RPMI7951 (cell line): Measurements from ENCODE around the gene REV3L. TPM values are rescaled to one million over a fixed set of nuclear protein-coding genes. Genes with fewer than 3 reads are reported as not detected.

ENCODE experiments used
- DNase-seq: peaks from one replicate; pipeline ENCODE4 v3.0.0-alpha.2; 2012; ENCODE audit warnings: low read depth
- total RNA-seq: library from RNA; depleted of rRNA; stranded (reverse); fragments of >200 nt; shearing (Covaris generic); gene quantifications from 2 replicates; pipeline ENCODE4 v1.2.3, GENCODE V29; 2014

Gene REV3L
- total RNA-seq, 1 experiment from 2014 or later = 22.8 TPM

- no peak for DNase-seq
These were observed 11.5 kb downstream of the REV3L start for GRCh38 chr6:111471533-111471932.

GRCh38 chr6:111470991-111471390, 12.0 kb downstream of the REV3L start:
- DNase-seq = no peak

- no peak for DNase-seq
These were observed 13.5 kb downstream of the REV3L start for GRCh38 chr6:111469543-111469942.

GRCh38 chr6:111468329-111469012, 14.5 kb downstream of the REV3L start:
- peak; percentile 16 for DNase-seq

- no peak for DNase-seq
These were observed 18.8 kb downstream of the REV3L start for GRCh38 chr6:111464184-111464583.

- peak; percentile 63 for DNase-seq
These were observed 20.1 kb downstream of the REV3L start for GRCh38 chr6:111462770-111463391.

- peak; percentile 31 for DNase-seq
These were observed 21.2 kb downstream of the REV3L start for GRCh38 chr6:111461860-111462259.

GRCh38 chr6:111458670-111459232, 24.3 kb downstream of the REV3L start:
- DNase-seq = no peak

GRCh38 chr6:111456208-111456607, 26.8 kb downstream of the REV3L start:
- DNase-seq = peak; percentile 19

GRCh38 chr6:111450636-111451035, 32.4 kb downstream of the REV3L start:
- no peak for DNase-seq

- DNase-seq = no peak
These were observed 32.9 kb downstream of the REV3L start for GRCh38 chr6:111450087-111450486.

GRCh38 chr6:111449129-111449528, 33.9 kb downstream of the REV3L start:
- no peak for DNase-seq

GRCh38 chr6:111447051-111447450, 36.0 kb downstream of the REV3L start:
- no peak for DNase-seq

- DNase-seq = no peak
These were observed 37.2 kb downstream of the REV3L start for GRCh38 chr6:111445861-111446267.

- no peak for DNase-seq
These were observed 38.2 kb downstream of the REV3L start for GRCh38 chr6:111444794-111445193.

- no peak for DNase-seq
These were observed 41.3 kb downstream of the REV3L start for GRCh38 chr6:111441678-111442243.

GRCh38 chr6:111439171-111439570, 43.8 kb downstream of the REV3L start:
- no peak for DNase-seq

- no peak for DNase-seq
These were observed 45.4 kb downstream of the REV3L start for GRCh38 chr6:111437573-111437972.

- DNase-seq = no peak
These were observed 50.5 kb downstream of the REV3L start for GRCh38 chr6:111432511-111432910.

- no peak for DNase-seq
These were observed 52.2 kb downstream of the REV3L start for GRCh38 chr6:111430605-111431376.

GRCh38 chr6:111429571-111429970, 53.4 kb downstream of the REV3L start:
- no peak for DNase-seq

GRCh38 chr6:111428811-111429210, 54.2 kb downstream of the REV3L start:
- DNase-seq = no peak
